Gastrocnemius medialis (tissue), 4 donors: ENCODE data around the gene SLC6A6.
A peak's percentile ranks its signal among the peaks of the same experiment; 100 is the strongest.

Source experiments
- POLR2A ChIP-seq, 2 donors: fragments of 450-650 bp; IDR thresholded peaks; one replicate each; pipeline ENCODE4 v1.6.1; 2017; ENCODE audit warnings: antibody characterized with exemption in 2 of 2, mild to moderate bottlenecking in 2 of 2, moderate library complexity in 2 of 2
- TF ChIP-seq, protein P1 (sequence below), 5 experiments: fragments of 450-650 bp in 3 of 5; fragments of 200-600 bp in 2 of 5; sonication (generic) in 2 of 5; IDR thresholded peaks in 4 of 5; conservative IDR thresholded peaks in 1 of 5; 1 replicate in 4 of 5; 2 replicates in 1 of 5; pipeline ENCODE4 v1.5.1; 2016 to 2019; ENCODE audit warnings: antibody characterized with exemption in 5 of 5, mild to moderate bottlenecking in 3 of 5, moderate library complexity in 3 of 5

DNA sequence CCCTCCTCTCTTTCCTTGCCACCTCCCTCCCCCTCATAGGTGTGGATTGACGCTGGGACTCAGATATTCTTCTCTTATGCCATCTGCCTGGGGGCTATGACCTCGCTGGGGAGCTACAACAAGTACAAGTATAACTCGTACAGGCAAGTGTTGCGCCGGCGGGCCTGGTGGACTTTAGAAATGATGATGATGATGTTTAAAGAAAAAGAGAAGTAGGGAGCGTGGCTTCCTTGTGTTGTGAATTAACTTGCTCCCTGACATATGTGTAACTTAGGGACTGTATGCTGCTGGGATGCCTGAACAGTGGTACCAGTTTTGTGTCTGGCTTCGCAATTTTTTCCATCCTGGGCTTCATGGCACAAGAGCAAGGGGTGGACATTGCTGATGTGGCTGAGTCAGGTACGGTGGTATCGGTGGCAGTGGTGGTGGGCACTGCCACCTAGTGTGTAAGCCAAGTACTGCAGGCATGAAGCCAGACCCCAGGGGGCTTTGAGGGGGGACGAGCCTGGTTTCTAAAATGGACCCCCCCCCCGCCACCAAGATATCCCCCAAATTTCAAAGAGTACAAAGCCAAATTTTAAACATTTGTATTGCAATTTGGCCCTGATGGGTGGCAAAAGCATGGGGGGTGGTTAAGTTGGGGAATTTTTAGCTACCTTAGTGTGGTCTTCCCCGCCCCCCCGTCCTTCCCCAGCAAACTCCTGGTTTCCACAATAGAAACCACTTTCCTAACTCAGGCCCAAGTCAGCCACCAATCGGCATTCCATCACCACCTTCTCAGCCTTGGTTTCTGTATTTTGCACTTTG lies 65.6 kb downstream of the SLC6A6 start:
- TF ChIP-seq POLR2A (IDR thresholded peaks at IDR 0.05), result no peak
- TF ChIP-seq, protein P1, sequence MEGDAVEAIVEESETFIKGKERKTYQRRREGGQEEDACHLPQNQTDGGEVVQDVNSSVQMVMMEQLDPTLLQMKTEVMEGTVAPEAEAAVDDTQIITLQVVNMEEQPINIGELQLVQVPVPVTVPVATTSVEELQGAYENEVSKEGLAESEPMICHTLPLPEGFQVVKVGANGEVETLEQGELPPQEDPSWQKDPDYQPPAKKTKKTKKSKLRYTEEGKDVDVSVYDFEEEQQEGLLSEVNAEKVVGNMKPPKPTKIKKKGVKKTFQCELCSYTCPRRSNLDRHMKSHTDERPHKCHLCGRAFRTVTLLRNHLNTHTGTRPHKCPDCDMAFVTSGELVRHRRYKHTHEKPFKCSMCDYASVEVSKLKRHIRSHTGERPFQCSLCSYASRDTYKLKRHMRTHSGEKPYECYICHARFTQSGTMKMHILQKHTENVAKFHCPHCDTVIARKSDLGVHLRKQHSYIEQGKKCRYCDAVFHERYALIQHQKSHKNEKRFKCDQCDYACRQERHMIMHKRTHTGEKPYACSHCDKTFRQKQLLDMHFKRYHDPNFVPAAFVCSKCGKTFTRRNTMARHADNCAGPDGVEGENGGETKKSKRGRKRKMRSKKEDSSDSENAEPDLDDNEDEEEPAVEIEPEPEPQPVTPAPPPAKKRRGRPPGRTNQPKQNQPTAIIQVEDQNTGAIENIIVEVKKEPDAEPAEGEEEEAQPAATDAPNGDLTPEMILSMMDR (IDR thresholded peaks at IDR 0.05 in 4 of 5, conservative IDR thresholded peaks at IDR 0.05 in 1 of 5), result peak; percentile 92 to 98 (median 97)
